Activated CD4-positive, alpha-beta memory T cell treated with anti-CD3 and anti-CD28 coated beads, Interleukin-2, amount 10 ng/mL, durations not matched to agents 7 days and 5 days (primary cell): Measurements from ENCODE around the gene C11orf87. TPM values are rescaled to one million over a fixed set of nuclear protein-coding genes. Genes with fewer than 3 reads are reported as not detected.

Experiments used
- CTCF ChIA-PET: fragments of 350-600 bp; sonication (Branson Sonifier 250); formaldehyde crosslinking; loops from one replicate; lab custom pipeline; 2021; ENCODE audit warnings: antibody characterized with exemption, inconsistent platforms; lab: Charles Lee
- POLR2A ChIA-PET: fragments of 350-600 bp; sonication (Branson Sonifier 250); formaldehyde crosslinking; loops from one replicate; lab custom pipeline; 2021; ENCODE audit warnings: antibody characterized with exemption; lab: Charles Lee
- DNase-seq: peaks from one replicate; pipeline ENCODE4 v3.0.0-alpha.2; 2020
- H3K27ac Mint-ChIP-seq: one replicate; pipeline ENCODE4 v1.8.0; 2021; ENCODE audit warnings: mild to moderate bottlenecking, mixed read lengths
- H3K27me3 Mint-ChIP-seq: one replicate; pipeline ENCODE4 v1.8.0; 2021; ENCODE audit warnings: mixed read lengths
- H3K36me3 Mint-ChIP-seq: one replicate; pipeline ENCODE4 v1.8.0; 2021; ENCODE audit warnings: low read depth, mixed read lengths
- H3K4me1 Mint-ChIP-seq: one replicate; pipeline ENCODE4 v1.8.0; 2021; ENCODE audit warnings: mixed read lengths
- H3K4me3 Mint-ChIP-seq: one replicate; pipeline ENCODE4 v1.8.0; 2021; ENCODE audit warnings: mild to moderate bottlenecking, mixed read lengths
- H3K9me3 Mint-ChIP-seq: one replicate; pipeline ENCODE4 v1.8.0; 2021; ENCODE audit warnings: mixed read lengths
- total RNA-seq, 2 experiments: library from RNA; stranded (reverse); gene quantifications; one replicate each; pipeline ENCODE4 v1.2.3, GENCODE V29; 2021

Gene C11orf87
- total RNA-seq, result not detected

DNA sequence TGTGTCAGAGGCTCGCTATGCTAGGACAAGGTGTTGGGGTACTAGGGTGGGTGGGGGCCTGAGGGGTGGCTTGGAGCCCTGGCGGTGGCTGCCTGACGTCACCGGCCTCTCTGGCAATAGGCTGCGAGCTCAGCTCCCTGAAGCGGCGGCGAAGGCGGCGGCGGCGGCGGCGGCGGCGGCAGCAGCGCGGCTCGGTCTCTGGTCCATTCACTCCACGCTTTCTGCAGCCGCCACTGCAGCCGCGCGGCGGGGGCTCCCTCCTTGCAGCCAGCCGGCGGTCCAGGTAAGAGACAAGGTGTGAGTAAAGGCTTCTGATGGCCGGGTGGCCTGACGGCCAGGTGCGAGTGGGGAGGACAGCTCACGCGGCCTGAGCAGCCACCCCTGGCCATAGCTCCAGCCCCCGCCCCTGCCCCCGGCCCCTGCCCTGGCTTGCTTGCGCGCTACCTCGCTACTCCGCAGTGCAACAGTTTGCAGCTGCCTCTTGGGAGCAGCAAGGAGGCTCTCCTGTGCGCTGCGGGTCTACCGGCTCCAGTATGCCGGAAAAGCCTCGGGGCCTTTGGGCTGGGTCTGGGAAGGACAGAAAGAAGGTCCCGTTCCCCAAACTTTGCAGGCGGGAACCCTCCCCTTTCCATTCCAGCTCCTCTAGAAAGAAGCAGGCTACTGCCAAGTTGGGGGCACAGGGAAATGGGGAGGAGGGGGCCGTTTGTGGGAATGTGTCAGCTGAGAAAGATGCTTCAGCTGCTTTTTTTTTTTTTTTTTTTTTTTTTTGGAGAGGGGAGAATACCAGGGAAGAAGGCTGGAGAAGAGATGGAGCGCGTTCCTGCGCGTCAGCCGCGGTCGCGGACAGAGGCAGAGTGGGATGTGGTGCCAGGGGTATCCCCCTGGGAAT, at the start of gene C11orf87:
Gene C11orf87 (plus strand): TSS at position 210 of the 889 bp plus-strand sequence. CDS start 1,444 bp downstream, outside the sequence.
- no peak within 1 kb of the TSS for H3K27ac Mint-ChIP-seq

DNA sequence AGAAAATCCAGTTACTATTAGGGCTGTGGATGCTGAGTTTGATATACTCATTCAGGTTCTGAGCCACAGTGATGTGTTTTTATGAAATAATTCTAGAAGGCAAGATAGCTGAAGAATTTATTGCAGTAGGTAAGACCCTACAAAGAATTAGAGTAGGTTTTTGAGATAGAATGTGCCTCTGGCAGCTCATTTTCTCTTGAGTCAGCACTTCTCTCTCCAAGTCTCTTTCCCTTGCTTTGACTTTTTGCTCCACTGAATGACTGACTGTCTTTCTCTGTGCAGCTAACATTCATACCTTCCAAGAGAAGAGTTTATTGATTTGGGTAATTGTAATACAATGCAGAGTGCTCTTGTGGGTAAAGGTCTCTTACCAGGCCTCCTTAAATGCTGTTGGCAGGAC, 48.0 kb upstream of the C11orf87 start:
- H3K4me1 Mint-ChIP-seq, result no peaks in the 10 kb centered on the region
- H3K9me3 Mint-ChIP-seq, result peaks cover 10% of the 10 kb centered on the region
- no peak overlapping the region for H3K4me3 Mint-ChIP-seq
- no peaks in the 10 kb centered on the region for H3K27me3 Mint-ChIP-seq
- H3K27ac Mint-ChIP-seq, result no peak overlapping the region
- POLR2A ChIA-PET, result no interaction called here
- no peak for DNase-seq
- CTCF ChIA-PET, result no interaction called here
- no peaks in the 10 kb centered on the region for H3K36me3 Mint-ChIP-seq

More for the DNA sequence above, at the start of gene C11orf87:
- DNase-seq, result no peak
- Mint-ChIP-seq H3K36me3 (no peaks in the 10 kb centered on the region), H3K4me3 (no peak within 1 kb of the TSS), H3K9me3 (no peaks in the 10 kb centered on the region), H3K27me3 (peaks cover 22% of the 10 kb centered on the region), H3K4me1 (no peaks in the 10 kb centered on the region)
- POLR2A ChIA-PET, result no interaction called here
- CTCF ChIA-PET, result no interaction called here

DNA sequence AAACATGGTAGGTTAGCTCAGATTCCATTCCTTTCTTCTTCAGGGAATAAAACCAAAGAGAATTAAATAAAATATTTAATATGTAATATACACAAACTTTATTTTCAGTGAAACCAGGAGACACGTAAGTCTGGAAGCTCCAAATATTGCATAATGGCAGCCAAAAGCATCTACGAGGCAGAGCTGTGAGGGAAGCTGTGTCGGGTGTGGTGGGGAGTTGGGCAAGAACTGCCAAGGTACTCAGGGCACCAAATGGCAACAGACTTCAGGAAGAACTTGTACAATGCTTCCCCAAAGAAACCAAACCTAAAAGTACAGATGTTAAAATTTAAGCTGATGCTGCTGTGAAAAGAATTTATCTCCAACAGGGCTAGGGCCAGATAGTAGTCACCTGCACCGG, 47.5 kb upstream of the C11orf87 start:
- H3K9me3 Mint-ChIP-seq, result peaks cover 10% of the 10 kb centered on the region
- DNase-seq, result no peak
- POLR2A ChIA-PET, result no interaction called here
- no peaks in the 10 kb centered on the region for H3K4me1 Mint-ChIP-seq
- H3K36me3 Mint-ChIP-seq, result no peaks in the 10 kb centered on the region
- CTCF ChIA-PET, result no interaction called here
- no peak overlapping the region for H3K27ac Mint-ChIP-seq
- H3K27me3 Mint-ChIP-seq, result no peaks in the 10 kb centered on the region
- no peak overlapping the region for H3K4me3 Mint-ChIP-seq

DNA sequence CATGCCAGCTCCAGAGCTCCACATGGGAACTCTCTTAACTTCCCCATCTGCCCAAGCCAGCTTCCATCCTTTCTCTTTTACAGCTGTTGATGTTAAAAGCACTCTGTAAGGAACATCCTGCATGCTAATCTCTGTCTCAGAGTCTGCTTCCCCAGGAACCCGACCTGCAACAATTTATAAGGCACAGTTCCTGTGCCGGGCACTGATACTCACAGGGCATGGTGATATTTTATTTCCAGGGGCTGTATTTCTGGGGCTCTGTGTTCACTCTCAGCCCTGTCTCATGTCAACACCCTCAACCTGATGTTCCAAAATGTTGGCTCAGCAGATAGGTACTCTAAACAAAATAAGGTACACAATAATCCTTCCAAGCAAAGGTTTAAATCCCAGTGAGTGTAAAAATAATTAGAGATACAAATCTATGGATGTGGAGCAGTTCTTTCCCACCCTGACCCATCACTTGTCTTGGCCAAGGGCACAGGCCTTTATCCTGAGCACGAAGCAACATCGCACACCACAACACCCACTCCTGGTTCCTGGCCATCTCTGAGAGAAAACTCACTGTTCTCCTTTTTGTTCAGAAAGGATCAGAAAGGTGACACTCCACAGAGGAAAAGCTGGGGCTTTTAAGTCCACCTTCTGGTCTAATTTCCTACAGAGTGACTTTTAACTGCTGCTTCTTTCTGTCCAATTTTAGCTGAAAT, 44.8 kb upstream of the C11orf87 start:
- H3K36me3 Mint-ChIP-seq, result no peaks in the 10 kb centered on the region
- no peak overlapping the region for H3K27ac Mint-ChIP-seq
- no peaks in the 10 kb centered on the region for H3K9me3 Mint-ChIP-seq
- no peak for DNase-seq
- no peaks in the 10 kb centered on the region for H3K27me3 Mint-ChIP-seq
- no peaks in the 10 kb centered on the region for H3K4me1 Mint-ChIP-seq
- H3K4me3 Mint-ChIP-seq, result no peak overlapping the region
- ChIA-PET POLR2A (no interaction called here), CTCF (no interaction called here)

DNA sequence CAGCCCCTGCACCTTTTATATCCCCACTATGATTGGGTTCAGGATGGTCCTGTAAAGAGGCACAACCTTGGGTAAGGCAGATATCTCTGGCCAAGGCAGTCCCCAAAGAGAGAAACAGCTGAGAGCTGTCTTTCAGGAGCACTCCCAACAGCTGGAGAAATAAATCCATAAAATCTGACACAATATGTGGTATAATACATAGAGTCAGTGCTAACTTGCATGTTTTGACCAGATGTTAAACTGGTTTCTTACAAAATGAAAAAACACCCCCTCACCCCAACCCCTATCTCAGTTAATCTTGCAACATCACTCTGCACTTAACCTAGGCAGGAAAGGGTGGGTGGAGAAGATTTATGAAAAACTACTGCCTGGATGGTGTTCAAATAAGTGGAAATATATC, 44.0 kb upstream of the C11orf87 start:
- H3K4me3 Mint-ChIP-seq, result no peak overlapping the region
- CTCF ChIA-PET, result no interaction called here
- no peaks in the 10 kb centered on the region for H3K4me1 Mint-ChIP-seq
- no peak for DNase-seq
- H3K27me3 Mint-ChIP-seq, result no peaks in the 10 kb centered on the region
- POLR2A ChIA-PET, result no interaction called here
- H3K9me3 Mint-ChIP-seq, result no peaks in the 10 kb centered on the region
- H3K27ac Mint-ChIP-seq, result no peak overlapping the region
- no peaks in the 10 kb centered on the region for H3K36me3 Mint-ChIP-seq

DNA sequence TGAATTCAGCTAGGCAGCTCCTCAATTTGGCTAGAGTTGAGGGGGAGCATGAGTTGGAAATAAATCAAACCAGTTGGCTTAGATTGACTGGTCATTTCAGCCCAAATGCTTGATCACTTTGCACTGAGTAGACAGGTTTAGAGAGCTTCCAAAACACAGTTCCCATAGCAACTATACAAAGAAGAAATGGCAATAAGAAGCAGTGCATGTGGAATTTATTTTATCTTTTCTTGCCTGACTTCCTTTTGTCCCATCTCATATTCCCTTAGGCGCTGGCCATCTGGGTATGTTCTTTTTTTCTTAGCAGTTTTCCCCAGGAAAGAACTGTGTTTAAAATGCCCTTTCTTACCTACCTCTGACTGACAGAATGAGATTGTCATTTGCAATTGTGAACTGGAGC, 38.7 kb upstream of the C11orf87 start:
- H3K27me3 Mint-ChIP-seq, result no peaks in the 10 kb centered on the region
- no peaks in the 10 kb centered on the region for H3K9me3 Mint-ChIP-seq
- no peaks in the 10 kb centered on the region for H3K4me1 Mint-ChIP-seq
- no peak overlapping the region for H3K4me3 Mint-ChIP-seq
- ChIA-PET POLR2A (no interaction called here), CTCF (no interaction called here)
- H3K27ac Mint-ChIP-seq, result no peak overlapping the region
- no peak for DNase-seq
- H3K36me3 Mint-ChIP-seq, result no peaks in the 10 kb centered on the region

DNA sequence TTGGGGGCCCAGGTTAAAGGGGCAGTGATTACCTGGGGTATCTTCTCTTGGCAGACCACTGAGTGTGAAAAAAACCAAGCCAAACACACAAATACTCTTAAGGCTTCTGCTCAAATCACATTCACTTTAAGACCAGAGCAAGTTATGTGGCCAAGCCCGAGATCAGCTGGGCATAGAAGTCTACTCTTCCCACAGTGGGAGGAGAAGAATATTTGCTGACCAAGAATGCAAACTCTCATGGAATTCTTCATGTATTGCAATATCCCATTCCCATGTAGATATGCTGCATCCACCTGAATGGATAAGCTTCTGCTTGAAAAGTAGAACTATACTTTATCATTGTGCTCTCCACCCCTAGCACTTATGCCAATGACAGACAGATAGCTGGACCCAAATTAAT, 37.1 kb upstream of the C11orf87 start:
- ChIA-PET POLR2A (no interaction called here), CTCF (no interaction called here)
- H3K4me1 Mint-ChIP-seq, result no peaks in the 10 kb centered on the region
- no peaks in the 10 kb centered on the region for H3K36me3 Mint-ChIP-seq
- no peak overlapping the region for H3K4me3 Mint-ChIP-seq
- no peak for DNase-seq
- H3K27me3 Mint-ChIP-seq, result no peaks in the 10 kb centered on the region
- H3K27ac Mint-ChIP-seq, result no peak overlapping the region
- H3K9me3 Mint-ChIP-seq, result no peaks in the 10 kb centered on the region

DNA sequence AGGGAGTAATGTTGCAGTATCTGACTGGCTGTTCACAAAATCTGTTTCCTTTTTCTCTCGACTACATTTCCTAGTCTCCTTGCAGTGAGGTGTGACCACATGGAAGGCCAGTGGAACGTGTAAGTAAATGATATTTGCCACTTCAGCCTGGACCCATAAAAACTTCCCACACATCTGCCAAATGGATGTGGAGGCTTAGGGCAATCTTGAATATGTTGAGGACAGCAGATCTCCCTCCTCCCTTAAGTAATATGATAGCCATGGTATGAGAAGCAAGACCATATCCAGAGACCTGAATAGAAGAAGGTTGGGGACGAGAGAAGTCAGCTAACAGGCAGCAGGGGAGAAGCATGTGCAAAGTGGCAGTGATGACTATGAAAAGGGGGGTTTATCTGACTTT, 33.0 kb upstream of the C11orf87 start:
- Mint-ChIP-seq H3K27me3 (no peaks in the 10 kb centered on the region), H3K27ac (no peak overlapping the region), H3K4me3 (no peak overlapping the region), H3K4me1 (no peaks in the 10 kb centered on the region), H3K9me3 (peaks cover 6% of the 10 kb centered on the region), H3K36me3 (no peaks in the 10 kb centered on the region)
- DNase-seq, result no peak
- ChIA-PET POLR2A (no interaction called here), CTCF (no interaction called here)

DNA sequence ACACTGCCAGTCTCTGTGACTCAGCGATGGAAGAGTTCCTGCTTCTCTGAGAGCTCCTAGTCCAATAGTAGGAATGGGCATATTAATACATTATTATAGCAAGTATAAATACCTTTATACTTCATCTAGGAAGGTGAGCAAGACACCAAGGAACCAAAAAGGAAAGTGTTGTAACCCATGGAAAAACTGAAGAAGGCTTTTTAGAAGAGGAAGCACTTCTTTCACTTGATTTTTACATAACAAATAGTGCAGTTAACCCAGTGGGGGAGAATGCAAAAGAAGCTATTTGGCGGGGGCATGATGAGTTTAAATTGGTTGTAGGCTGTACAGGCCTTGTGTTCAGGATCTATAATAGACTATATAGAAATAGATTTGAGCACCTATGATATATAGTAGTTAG, 31.2 kb upstream of the C11orf87 start:
- no peak overlapping the region for H3K27ac Mint-ChIP-seq
- CTCF ChIA-PET, result no interaction called here

DNA sequence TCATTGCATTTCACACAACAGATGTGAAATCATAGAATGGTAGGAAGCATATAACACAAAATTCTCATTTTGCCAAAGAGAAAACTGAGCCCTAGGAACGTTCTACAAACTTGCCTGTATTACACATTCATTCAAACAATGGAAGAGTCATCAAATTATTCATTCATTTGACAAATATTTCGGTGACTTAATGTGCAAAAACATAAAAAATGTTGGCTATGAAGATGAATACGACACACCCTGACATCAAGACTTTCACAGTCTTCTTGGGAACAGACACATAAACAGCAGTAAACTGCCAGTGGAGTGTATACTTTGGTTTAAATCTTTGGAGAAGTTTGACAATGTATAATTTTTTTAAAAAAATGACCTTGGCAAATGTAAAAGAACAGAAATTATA, 20.4 kb upstream of the C11orf87 start:
- no peak overlapping the region for H3K27ac Mint-ChIP-seq
- no peaks in the 10 kb centered on the region for H3K27me3 Mint-ChIP-seq
- POLR2A ChIA-PET, result no interaction called here
- DNase-seq, result no peak
- no peak overlapping the region for H3K4me3 Mint-ChIP-seq
- H3K9me3 Mint-ChIP-seq, result peaks cover 3% of the 10 kb centered on the region
- no peaks in the 10 kb centered on the region for H3K4me1 Mint-ChIP-seq
- CTCF ChIA-PET, result no interaction called here
- H3K36me3 Mint-ChIP-seq, result no peaks in the 10 kb centered on the region

More for the DNA sequence above, 31.2 kb upstream of the C11orf87 start:
- POLR2A ChIA-PET, result no interaction called here
- Mint-ChIP-seq H3K4me3 (no peak overlapping the region), H3K4me1 (no peaks in the 10 kb centered on the region), H3K9me3 (peaks cover 6% of the 10 kb centered on the region), H3K36me3 (no peaks in the 10 kb centered on the region), H3K27me3 (no peaks in the 10 kb centered on the region)
- no peak for DNase-seq

DNA sequence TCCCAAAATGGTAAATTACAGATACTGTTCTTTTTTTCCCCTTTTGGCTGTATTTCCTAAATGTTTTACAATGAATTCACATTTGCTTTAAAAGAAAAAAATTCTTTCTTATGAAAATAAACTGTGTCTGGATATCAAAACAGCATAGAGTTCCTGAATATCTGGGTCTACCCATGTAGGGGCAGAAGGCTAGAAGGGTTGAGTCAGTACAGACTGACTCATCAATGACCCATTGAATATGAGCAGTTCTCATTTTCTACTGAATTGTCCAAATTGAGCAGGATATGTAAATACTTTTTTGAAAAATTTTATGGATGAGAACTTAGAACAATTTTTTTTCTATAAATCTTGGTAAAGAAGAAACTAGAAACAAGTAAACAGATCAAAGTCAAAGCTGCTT, 16.3 kb upstream of the C11orf87 start:
- ChIA-PET CTCF (no interaction called here), POLR2A (no interaction called here)
- Mint-ChIP-seq H3K36me3 (no peaks in the 10 kb centered on the region), H3K4me3 (no peak overlapping the region), H3K27ac (no peak overlapping the region), H3K4me1 (no peaks in the 10 kb centered on the region), H3K27me3 (no peaks in the 10 kb centered on the region), H3K9me3 (peaks cover 3% of the 10 kb centered on the region)
- no peak for DNase-seq

DNA sequence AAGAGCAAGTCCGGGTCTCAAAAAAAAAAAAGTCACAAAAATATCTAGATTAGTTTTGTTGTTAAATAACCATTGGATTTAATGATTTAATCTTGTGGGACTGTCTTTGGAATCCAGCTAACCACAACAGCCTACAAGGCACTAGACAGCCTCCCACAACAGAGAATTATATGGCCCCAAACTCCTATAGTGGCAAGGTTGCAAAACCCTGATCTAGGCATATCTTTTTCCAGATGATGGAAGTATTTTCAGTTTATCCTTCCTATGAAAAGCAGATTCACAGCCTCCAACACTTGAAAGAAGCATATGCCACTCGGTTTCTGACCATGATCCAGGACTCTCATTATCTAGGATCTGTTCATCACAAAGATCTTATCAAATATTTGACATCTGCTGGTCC, 5.4 kb upstream of the C11orf87 start:
- DNase-seq, result no peak
- Mint-ChIP-seq H3K4me1 (no peaks in the 10 kb centered on the region), H3K9me3 (no peaks in the 10 kb centered on the region), H3K4me3 (no peak overlapping the region), H3K27ac (no peak overlapping the region), H3K27me3 (peaks cover 8% of the 10 kb centered on the region), H3K36me3 (no peaks in the 10 kb centered on the region)
- ChIA-PET POLR2A (no interaction called here), CTCF (no interaction called here)

DNA sequence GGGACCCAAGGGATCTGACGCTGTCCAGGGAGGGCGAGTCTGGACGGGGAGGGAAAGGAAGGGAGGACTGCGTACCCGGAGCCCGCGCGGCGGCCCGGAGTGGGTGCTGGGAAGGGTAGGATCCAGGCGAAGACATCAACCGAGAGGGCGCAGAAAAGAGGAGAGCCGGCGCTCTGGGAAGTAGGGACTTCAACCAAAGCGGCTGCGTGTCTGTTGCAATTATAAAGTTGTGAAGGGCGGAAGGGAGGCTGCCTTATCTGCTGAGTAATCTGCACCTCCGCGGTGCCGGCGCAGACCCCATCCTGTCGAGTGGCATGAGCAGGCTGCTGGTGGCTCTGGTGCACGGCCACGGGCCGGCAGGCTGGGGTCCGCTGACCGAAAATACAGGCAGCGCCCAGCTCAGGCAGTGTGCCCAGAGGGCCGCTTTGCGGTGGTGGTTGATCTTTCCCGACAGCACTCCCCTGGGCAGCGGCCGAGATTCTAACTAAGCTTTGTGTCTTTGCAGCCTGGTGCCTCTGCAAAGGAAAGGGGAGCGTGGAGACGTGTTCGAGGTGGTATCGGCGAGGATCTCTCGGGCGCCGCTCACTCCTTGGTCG, 978 bp downstream of the C11orf87 start:
- H3K4me3 Mint-ChIP-seq, result no peak overlapping the region
- ChIA-PET POLR2A (no interaction called here), CTCF (no interaction called here)
- no peaks in the 10 kb centered on the region for H3K36me3 Mint-ChIP-seq
- H3K27me3 Mint-ChIP-seq, result peaks cover 22% of the 10 kb centered on the region
- H3K4me1 Mint-ChIP-seq, result no peaks in the 10 kb centered on the region
- no peaks in the 10 kb centered on the region for H3K9me3 Mint-ChIP-seq
- no peak overlapping the region for H3K27ac Mint-ChIP-seq
- DNase-seq, result no peak
